ENCODE data around the gene DDX52.

GRCh38 chr17:37637956-37638355 lies 5.3 kb downstream of the DDX52 start:
- no peak for TF ChIP-seq POLR2A (IDR thresholded peaks at IDR 0.05; ENCODE audit: low read length)
- TF ChIP-seq GATA1 (IDR thresholded peaks at IDR 0.05; ENCODE audit: low read depth, low read length): no peak
